ENCODE measurements around the gene UQCRHL. TPM values are rescaled to one million over a fixed set of nuclear protein-coding genes. Genes with fewer than 3 reads are reported as not detected.
"Not testable (repeated sequence)": the region's sequence is repeated elsewhere in the genome, so short reads cannot be mapped to it uniquely, and the experiment has no call there.

Gene UQCRHL
- total and polyA plus RNA-seq, 2 donors, result 4.0 to 9.0 TPM

GRCh38 chr1:15828931-15829330, 21.5 kb upstream of the UQCRHL start:
- H3K9me3 ChIP-seq (ENCODE audit: control insufficient read depth in 2 of 2, insufficient read depth in 1 of 2, low read length in 1 of 2); DNase-seq (ENCODE audit: low read depth in 6 of 9, low spot score in 9 of 9); H3K36me3 ChIP-seq (ENCODE audit: control insufficient read depth in 2 of 2, insufficient read depth in 2 of 2, low read length in 1 of 2); H3K27ac ChIP-seq (ENCODE audit: low read depth in 1 of 2, low read length in 1 of 2); H3K4me3 ChIP-seq (ENCODE audit: low read length in 2 of 2); H3K27me3 ChIP-seq (ENCODE audit: control insufficient read depth in 2 of 2, insufficient read depth in 1 of 2, low read length in 1 of 2): not testable (repeated sequence)
- 99% methylated on average over 14 of the region's 14 CpGs for WGBS
- peaks cover 10 to 12% of the 10 kb centered on the region in 2 donors for H3K4me1 ChIP-seq (ENCODE audit: control insufficient read depth in 2 of 2, insufficient read depth in 2 of 2, low read length in 2 of 2)

- not testable (repeated sequence) for H3K4me3 ChIP-seq (ENCODE audit: low read length in 2 of 2); H3K36me3 ChIP-seq (ENCODE audit: control insufficient read depth in 2 of 2, insufficient read depth in 2 of 2, low read length in 1 of 2); DNase-seq (ENCODE audit: low read depth in 6 of 9, low spot score in 9 of 9); H3K4me1 ChIP-seq (ENCODE audit: control insufficient read depth in 2 of 2, insufficient read depth in 2 of 2, low read length in 2 of 2); H3K9me3 ChIP-seq (ENCODE audit: control insufficient read depth in 2 of 2, insufficient read depth in 1 of 2, low read length in 1 of 2); H3K27ac ChIP-seq (ENCODE audit: low read depth in 1 of 2, low read length in 1 of 2); H3K27me3 ChIP-seq (ENCODE audit: control insufficient read depth in 2 of 2, insufficient read depth in 1 of 2, low read length in 1 of 2)
- WGBS, result 97% methylated on average over 15 of the region's 15 CpGs
These were observed 20.1 kb upstream of the UQCRHL start for GRCh38 chr1:15827567-15827966.

GRCh38 chr1:15826810-15827507, 19.5 kb upstream of the UQCRHL start:
- no peak for DNase-seq (ENCODE audit: low read depth in 6 of 9, low spot score in 9 of 9)
- 96% methylated on average over 6 of the region's 6 CpGs for WGBS

GRCh38 chr1:15825800-15826199, 18.4 kb upstream of the UQCRHL start:
- no peaks in the 10 kb centered on the region for H3K4me1 ChIP-seq (ENCODE audit: control insufficient read depth in 2 of 2, insufficient read depth in 2 of 2, low read length in 2 of 2)
- H3K9me3 ChIP-seq (ENCODE audit: control insufficient read depth in 2 of 2, insufficient read depth in 1 of 2, low read length in 1 of 2), result no peaks in the 10 kb centered on the region
- H3K4me3 ChIP-seq (ENCODE audit: low read length in 2 of 2), result no peak overlapping the region
- no peak for DNase-seq (ENCODE audit: low read depth in 6 of 9, low spot score in 9 of 9)
- peak overlapping the region; percentile 17 to 52 for H3K27ac ChIP-seq (ENCODE audit: low read depth in 1 of 2, low read length in 1 of 2)
- H3K27me3 ChIP-seq (ENCODE audit: control insufficient read depth in 2 of 2, insufficient read depth in 1 of 2, low read length in 1 of 2), result no peaks in the 10 kb centered on the region
- H3K36me3 ChIP-seq (ENCODE audit: control insufficient read depth in 2 of 2, insufficient read depth in 2 of 2, low read length in 1 of 2), result no peaks in the 10 kb centered on the region

More at GRCh38 chr1:15826810-15827507, 19.5 kb upstream of the UQCRHL start:
- Histone ChIP-seq H3K4me3 (ENCODE audit: low read length in 2 of 2) (no peak overlapping the region), H3K9me3 (ENCODE audit: control insufficient read depth in 2 of 2, insufficient read depth in 1 of 2, low read length in 1 of 2) (no peaks in the 10 kb centered on the region), H3K36me3 (ENCODE audit: control insufficient read depth in 2 of 2, insufficient read depth in 2 of 2, low read length in 1 of 2) (no peaks in the 10 kb centered on the region), H3K4me1 (ENCODE audit: control insufficient read depth in 2 of 2, insufficient read depth in 2 of 2, low read length in 2 of 2) (peaks cover 0 to 2% of the 10 kb centered on the region in 2 donors), H3K27me3 (ENCODE audit: control insufficient read depth in 2 of 2, insufficient read depth in 1 of 2, low read length in 1 of 2) (no peaks in the 10 kb centered on the region), H3K27ac (ENCODE audit: low read depth in 1 of 2, low read length in 1 of 2) (no peak overlapping the region)

GRCh38 chr1:15820478-15820877, 13.0 kb upstream of the UQCRHL start:
- DNase-seq (ENCODE audit: low read depth in 6 of 9, low spot score in 9 of 9), result no peak
- H3K9me3 ChIP-seq (ENCODE audit: control insufficient read depth in 2 of 2, insufficient read depth in 1 of 2, low read length in 1 of 2), result no peaks in the 10 kb centered on the region
- no peaks in the 10 kb centered on the region for H3K36me3 ChIP-seq (ENCODE audit: control insufficient read depth in 2 of 2, insufficient read depth in 2 of 2, low read length in 1 of 2)
- no peaks in the 10 kb centered on the region for H3K27me3 ChIP-seq (ENCODE audit: control insufficient read depth in 2 of 2, insufficient read depth in 1 of 2, low read length in 1 of 2)
- H3K4me1 ChIP-seq (ENCODE audit: control insufficient read depth in 2 of 2, insufficient read depth in 2 of 2, low read length in 2 of 2), result no peaks in the 10 kb centered on the region
- H3K4me3 ChIP-seq (ENCODE audit: low read length in 2 of 2), result no peak overlapping the region
- WGBS, result 96% methylated on average over 3 of the region's 3 CpGs
- no peak overlapping the region for H3K27ac ChIP-seq (ENCODE audit: low read depth in 1 of 2, low read length in 1 of 2)

GRCh38 chr1:15816674-15817073, 9.2 kb upstream of the UQCRHL start:
- 94% methylated on average over 5 of the region's 5 CpGs for WGBS
- no peaks in the 10 kb centered on the region for H3K4me1 ChIP-seq (ENCODE audit: control insufficient read depth in 2 of 2, insufficient read depth in 2 of 2, low read length in 2 of 2)
- DNase-seq (ENCODE audit: low read depth in 6 of 9, low spot score in 9 of 9), result no peak
- no peaks in the 10 kb centered on the region for H3K27me3 ChIP-seq (ENCODE audit: control insufficient read depth in 2 of 2, insufficient read depth in 1 of 2, low read length in 1 of 2)
- H3K27ac ChIP-seq (ENCODE audit: low read depth in 1 of 2, low read length in 1 of 2), result no peak overlapping the region
- H3K4me3 ChIP-seq (ENCODE audit: low read length in 2 of 2), result no peak overlapping the region
- no peaks in the 10 kb centered on the region for H3K9me3 ChIP-seq (ENCODE audit: control insufficient read depth in 2 of 2, insufficient read depth in 1 of 2, low read length in 1 of 2)
- H3K36me3 ChIP-seq (ENCODE audit: control insufficient read depth in 2 of 2, insufficient read depth in 2 of 2, low read length in 1 of 2), result no peaks in the 10 kb centered on the region

GRCh38 chr1:15810073-15810472, 2.6 kb upstream of the UQCRHL start:
- Histone ChIP-seq H3K4me1 (ENCODE audit: control insufficient read depth in 2 of 2, insufficient read depth in 2 of 2, low read length in 2 of 2) (no peaks in the 10 kb centered on the region), H3K36me3 (ENCODE audit: control insufficient read depth in 2 of 2, insufficient read depth in 2 of 2, low read length in 1 of 2) (no peaks in the 10 kb centered on the region), H3K9me3 (ENCODE audit: control insufficient read depth in 2 of 2, insufficient read depth in 1 of 2, low read length in 1 of 2) (no peaks in the 10 kb centered on the region), H3K27me3 (ENCODE audit: control insufficient read depth in 2 of 2, insufficient read depth in 1 of 2, low read length in 1 of 2) (no peaks in the 10 kb centered on the region), H3K27ac (ENCODE audit: low read depth in 1 of 2, low read length in 1 of 2) (no peak overlapping the region), H3K4me3 (ENCODE audit: low read length in 2 of 2) (no peak overlapping the region)
- DNase-seq (ENCODE audit: low read depth in 6 of 9, low spot score in 9 of 9), result no peak
- WGBS, result 85% methylated on average over 1 of the region's 1 CpG

- no peak overlapping the region for H3K4me3 ChIP-seq (ENCODE audit: low read length in 2 of 2)
- H3K36me3 ChIP-seq (ENCODE audit: control insufficient read depth in 2 of 2, insufficient read depth in 2 of 2, low read length in 1 of 2), result no peaks in the 10 kb centered on the region
- WGBS, result 100% methylated on average over 1 of the region's 1 CpG
- no peaks in the 10 kb centered on the region for H3K4me1 ChIP-seq (ENCODE audit: control insufficient read depth in 2 of 2, insufficient read depth in 2 of 2, low read length in 2 of 2)
- no peaks in the 10 kb centered on the region for H3K27me3 ChIP-seq (ENCODE audit: control insufficient read depth in 2 of 2, insufficient read depth in 1 of 2, low read length in 1 of 2)
- H3K27ac ChIP-seq (ENCODE audit: low read depth in 1 of 2, low read length in 1 of 2), result no peak overlapping the region
- no peaks in the 10 kb centered on the region for H3K9me3 ChIP-seq (ENCODE audit: control insufficient read depth in 2 of 2, insufficient read depth in 1 of 2, low read length in 1 of 2)
- DNase-seq (ENCODE audit: low read depth in 6 of 9, low spot score in 9 of 9), result no peak
These were observed 1.5 kb upstream of the UQCRHL start for GRCh38 chr1:15808955-15809354.

- WGBS, result 98% methylated on average over 10 of the region's 10 CpGs
- H3K36me3 ChIP-seq (ENCODE audit: control insufficient read depth in 2 of 2, insufficient read depth in 2 of 2, low read length in 1 of 2), result no peaks in the 10 kb centered on the region
- no peak overlapping the region for H3K4me3 ChIP-seq (ENCODE audit: low read length in 2 of 2)
- no peaks in the 10 kb centered on the region for H3K4me1 ChIP-seq (ENCODE audit: control insufficient read depth in 2 of 2, insufficient read depth in 2 of 2, low read length in 2 of 2)
- no peak for DNase-seq (ENCODE audit: low read depth in 6 of 9, low spot score in 9 of 9)
- no peak overlapping the region for H3K27ac ChIP-seq (ENCODE audit: low read depth in 1 of 2, low read length in 1 of 2)
- no peaks in the 10 kb centered on the region for H3K27me3 ChIP-seq (ENCODE audit: control insufficient read depth in 2 of 2, insufficient read depth in 1 of 2, low read length in 1 of 2)
- no peaks in the 10 kb centered on the region for H3K9me3 ChIP-seq (ENCODE audit: control insufficient read depth in 2 of 2, insufficient read depth in 1 of 2, low read length in 1 of 2)
These were observed 328 bp downstream of the UQCRHL start for GRCh38 chr1:15807121-15807520.

Data from thymus (tissue), 11 donors.